ENCODE measurements around the gene ACTN4.

ACTN4 gene

GRCh38 chr19:38731654-38732301 is 84.3 kb downstream of the ACTN4 start:
- no peak for DNase-seq (ENCODE audit: low read depth)
- no peak overlapping the region for H3K4me3 ChIP-seq (ENCODE audit: low read depth, low read length)
- TF ChIP-seq CTCF (conservative IDR thresholded peaks at IDR 0.05; ENCODE audit: low read depth, low read length): no peak

GRCh38 chr19:38733241-38733492 is 85.7 kb downstream of the ACTN4 start:
- no peak for DNase-seq (ENCODE audit: low read depth)
- no peak overlapping the region for H3K4me3 ChIP-seq (ENCODE audit: low read depth, low read length)
- TF ChIP-seq CTCF (conservative IDR thresholded peaks at IDR 0.05; ENCODE audit: low read depth, low read length): no peak

GRCh38 chr19:38733493-38734175 is 86.2 kb downstream of the ACTN4 start:
- TF ChIP-seq CTCF (conservative IDR thresholded peaks at IDR 0.05; ENCODE audit: low read depth, low read length): no peak
- no peak for DNase-seq (ENCODE audit: low read depth)
- H3K4me3 ChIP-seq (ENCODE audit: low read depth, low read length): no peak overlapping the region

- no peak overlapping the region for H3K4me3 ChIP-seq (ENCODE audit: low read depth, low read length)
- no peak for DNase-seq (ENCODE audit: low read depth)
- TF ChIP-seq CTCF (conservative IDR thresholded peaks at IDR 0.05; ENCODE audit: low read depth, low read length): no peak
Measured at GRCh38 chr19:38734176-38734425, 86.7 kb downstream of the ACTN4 start.

- TF ChIP-seq CTCF (conservative IDR thresholded peaks at IDR 0.05; ENCODE audit: low read depth, low read length): no peak
- H3K4me3 ChIP-seq (ENCODE audit: low read depth, low read length): no peak overlapping the region
Measured at GRCh38 chr19:38734426-38735256, 87.2 kb downstream of the ACTN4 start.

GRCh38 chr19:38735257-38735686 is 87.8 kb downstream of the ACTN4 start:
- DNase-seq (ENCODE audit: low read depth): no peak
- no peak for TF ChIP-seq CTCF (conservative IDR thresholded peaks at IDR 0.05; ENCODE audit: low read depth, low read length)
- H3K4me3 ChIP-seq (ENCODE audit: low read depth, low read length): no peak overlapping the region

More at GRCh38 chr19:38734426-38735256, 87.2 kb downstream of the ACTN4 start:
- DNase-seq (ENCODE audit: low read depth): peak; percentile 48

Measured in choroid plexus epithelial cell (primary cell).